GM21576 (cell line): ENCODE results near the gene ZNF268.
"Not testable (repeated sequence)": the region's sequence is repeated elsewhere in the genome, so short reads cannot be mapped to it uniquely, and the experiment has no call there.

ENCODE experiments used
- ATAC-seq: cut with Tn5 transposase; IDR thresholded peaks from one replicate; pipeline ENCODE4 v1.9.1; 2021; ENCODE audit warnings: mild to moderate bottlenecking, moderate library complexity; ENCODE audit not compliant: unreplicated experiment

Gene ZNF268

DNA sequence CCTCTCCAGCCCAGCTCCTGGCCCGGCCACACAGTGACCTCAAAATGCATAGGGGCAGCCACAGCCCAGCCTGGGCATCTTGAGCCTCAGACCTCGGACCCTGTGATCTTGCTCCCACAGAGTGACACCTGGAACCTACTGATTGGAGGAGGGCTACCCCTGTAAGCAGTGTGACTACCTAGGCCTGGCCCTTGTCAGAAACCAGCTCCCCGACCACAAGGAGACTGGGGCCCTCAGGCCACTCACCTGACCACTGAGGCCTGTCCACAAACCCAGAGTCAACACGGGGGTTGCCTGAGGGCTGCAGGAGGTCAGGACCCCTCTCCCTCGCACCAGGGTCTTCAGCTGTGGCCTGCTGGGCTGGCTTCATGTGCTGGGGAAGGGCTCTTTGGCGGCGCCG lies 45.4 kb downstream of the ZNF268 start:
- no peak for ATAC-seq

DNA sequence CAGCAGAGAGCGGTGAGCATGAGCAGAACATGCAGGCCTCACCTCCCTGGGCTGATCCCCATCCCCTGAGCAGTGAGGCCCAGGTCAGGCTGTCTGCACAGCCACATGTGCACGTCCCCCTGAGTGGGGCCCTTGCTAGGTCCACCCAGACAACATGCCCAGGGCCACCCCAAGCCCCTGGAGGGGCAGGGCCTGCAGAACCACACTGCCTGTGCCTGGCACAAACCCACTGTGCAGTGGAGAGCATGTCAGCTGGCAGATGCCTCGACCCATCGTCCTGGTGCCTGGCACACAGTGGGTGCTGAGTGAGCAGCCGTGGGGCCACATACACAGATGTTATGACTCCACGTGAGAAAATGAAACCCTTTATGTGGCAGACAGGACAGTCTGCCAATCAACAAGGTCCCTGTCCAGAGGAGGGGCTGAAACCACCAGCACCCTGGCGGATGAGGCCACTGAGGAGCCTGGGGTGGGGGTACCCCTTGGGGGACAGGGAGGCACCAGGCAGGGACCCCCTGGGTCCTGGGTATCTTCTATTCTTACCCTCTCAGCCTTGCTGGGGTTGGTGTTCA lies 46.1 kb downstream of the ZNF268 start:
- ATAC-seq, result no peak

- ATAC-seq, result no peak
Observed at GRCh38 chr12:133231001-133231400, 49.7 kb downstream of the ZNF268 start.

DNA sequence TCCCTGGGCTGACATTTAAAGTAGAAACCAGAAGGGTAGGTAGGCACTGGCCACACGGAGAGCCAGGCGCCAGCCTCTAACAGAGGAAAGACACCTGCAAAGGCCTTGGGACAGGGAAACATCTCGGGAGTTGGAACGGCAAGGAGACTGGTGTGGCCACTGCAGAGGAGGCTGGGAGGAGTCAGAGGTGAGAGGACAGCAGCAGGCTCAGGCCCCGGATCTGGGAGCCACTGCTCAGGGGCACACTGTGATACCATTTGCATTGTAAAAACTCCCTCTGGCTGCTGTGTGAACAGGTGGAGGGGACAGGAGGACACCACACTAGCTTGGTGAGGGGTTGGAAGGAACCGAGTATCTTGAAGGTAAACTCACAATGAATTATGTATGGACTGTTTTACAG lies 51.7 kb downstream of the ZNF268 start:
- no peak for ATAC-seq

DNA sequence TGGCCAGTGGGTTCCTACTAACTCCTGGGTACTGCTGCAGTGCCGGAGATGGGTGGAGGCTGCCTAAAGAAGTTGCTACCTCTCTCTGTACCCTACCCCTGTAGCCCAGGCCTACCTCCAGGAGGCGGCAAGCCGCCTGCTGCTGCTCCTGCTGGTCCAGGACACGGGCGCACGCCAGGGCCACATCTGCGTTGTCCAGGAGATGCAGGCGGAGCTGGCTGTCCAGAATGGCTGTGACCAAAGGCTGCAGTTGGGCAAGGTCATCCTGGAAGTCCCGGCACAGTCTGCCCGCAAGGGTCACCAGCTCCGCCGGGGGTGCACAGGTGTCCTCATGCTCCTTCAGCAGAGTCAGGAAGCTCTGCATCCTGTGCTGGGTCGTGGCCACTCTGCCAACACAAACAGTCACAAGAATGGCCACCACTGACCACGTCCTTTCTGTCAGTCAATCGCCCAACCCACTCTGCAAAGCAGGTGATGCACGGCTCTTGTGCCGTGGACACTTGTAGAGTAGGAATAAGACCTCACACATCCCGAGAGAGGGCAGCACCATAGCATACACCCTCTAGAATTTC lies 52.8 kb downstream of the ZNF268 start:
- no peak for ATAC-seq

DNA sequence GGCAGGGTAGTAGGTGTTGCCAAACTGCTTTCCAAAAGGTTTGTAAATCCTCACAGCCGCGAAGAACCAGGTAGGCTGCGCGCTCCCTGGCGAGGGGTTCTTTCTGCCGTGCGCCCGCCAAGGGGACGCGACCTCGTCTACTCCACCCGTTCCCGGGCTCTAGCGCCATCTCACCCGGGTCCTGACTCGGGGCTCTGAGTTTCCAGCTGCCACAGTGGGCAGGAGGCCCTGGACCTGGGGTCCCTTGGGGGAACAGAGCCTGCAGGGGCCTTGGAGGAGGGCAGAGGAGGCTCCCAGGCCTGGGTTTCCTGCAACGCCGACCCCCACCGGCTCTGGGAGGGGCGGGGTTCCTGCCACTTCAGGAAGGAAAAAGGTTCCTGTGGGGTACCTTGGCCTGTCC lies 53.7 kb downstream of the ZNF268 start:
- no peak for ATAC-seq

DNA sequence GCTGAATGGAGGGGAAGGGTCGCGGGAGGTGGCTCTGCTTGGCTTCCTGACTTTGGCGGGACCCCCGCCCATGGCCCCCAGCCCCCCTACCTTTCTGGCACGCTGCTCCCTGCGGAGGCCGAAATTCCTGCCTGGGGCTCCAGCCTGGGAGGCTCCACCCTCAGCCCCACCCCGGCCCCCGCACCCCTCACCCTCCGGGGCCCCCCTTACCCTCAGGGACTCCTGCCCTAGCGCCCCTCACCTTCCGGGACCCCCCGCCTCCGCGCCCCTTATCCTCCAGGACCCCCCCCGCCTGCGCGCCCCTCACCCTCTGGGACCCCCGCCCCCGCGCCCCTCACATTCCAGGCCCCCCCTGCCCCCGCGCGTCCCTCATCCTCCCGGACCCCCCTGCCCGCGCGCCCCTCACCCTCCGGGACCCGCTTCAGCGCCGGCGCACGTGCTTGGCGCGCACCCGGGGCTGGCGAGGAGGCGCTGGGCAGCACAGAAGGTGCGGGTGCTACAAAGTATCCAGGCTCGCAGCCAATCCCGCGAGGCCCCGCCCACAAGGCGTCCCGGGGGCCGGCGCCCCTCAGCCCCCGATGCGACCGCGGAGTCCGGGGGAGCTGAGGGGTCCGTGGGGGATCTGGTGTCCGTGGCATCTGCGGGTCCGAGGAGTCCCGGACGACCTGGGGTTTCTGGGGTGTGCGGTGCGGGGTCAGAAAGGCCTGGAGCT lies 54.3 kb downstream of the ZNF268 start, which contains the start of gene ANHX:
ANHX (minus strand) TSS at position 477 of the 712 bp plus-strand sequence. CDS start 1,521 bp downstream, outside the sequence.
- no peak for ATAC-seq

- no peak for ATAC-seq
Observed at GRCh38 chr12:133236144-133236543, 54.8 kb downstream of the ZNF268 start.

DNA sequence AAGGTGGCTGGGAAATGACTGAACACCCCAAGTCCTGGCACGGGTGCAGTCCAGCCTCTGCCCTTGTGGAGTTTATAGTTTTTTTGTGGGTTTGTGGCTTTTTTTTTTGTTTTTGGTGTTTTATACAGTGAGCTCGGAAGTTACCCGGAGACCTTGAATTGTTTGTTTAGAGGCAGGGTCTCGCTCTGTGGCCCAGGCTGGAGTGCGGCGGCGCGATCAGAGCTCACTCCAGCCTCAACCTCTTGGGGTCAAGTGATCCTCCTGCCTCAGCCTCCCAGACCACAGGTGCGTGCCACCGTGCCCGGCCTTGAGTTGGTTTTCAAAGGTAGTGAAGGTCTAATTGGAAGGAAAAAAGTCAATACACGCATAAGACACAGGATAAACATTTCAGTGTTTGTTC lies 55.3 kb downstream of the ZNF268 start:
- no peak for ATAC-seq

- ATAC-seq, result no peak
Observed at GRCh38 chr12:133251732-133252131, 70.4 kb downstream of the ZNF268 start.

- ATAC-seq, result not testable (repeated sequence)
Observed at GRCh38 chr12:133255833-133256232, 74.5 kb downstream of the ZNF268 start.

- no peak for ATAC-seq
Observed at GRCh38 chr12:133256321-133256720, 75.0 kb downstream of the ZNF268 start.

DNA sequence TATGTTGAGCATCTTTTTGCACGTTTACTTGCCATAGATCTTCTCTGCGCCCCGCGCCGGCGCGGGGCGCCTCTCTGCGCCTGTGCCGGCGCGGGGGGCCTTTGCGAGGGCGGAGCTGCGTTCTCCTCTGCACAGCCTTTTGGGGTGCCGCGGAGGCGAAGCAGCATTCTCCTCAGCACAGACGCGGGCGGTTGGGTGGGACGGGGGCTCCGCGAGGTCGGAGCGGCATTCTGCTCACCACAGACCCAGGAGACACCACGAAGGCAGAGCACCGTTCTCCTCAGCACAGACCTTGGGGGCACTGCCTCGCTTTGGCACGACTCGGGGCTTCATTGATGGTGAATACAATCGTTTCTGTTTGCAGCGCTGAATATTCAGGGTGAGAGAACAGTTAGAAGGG lies 82.9 kb downstream of the ZNF268 start:
- ATAC-seq, result no peak
